Stimulated activated CD8-positive, alpha-beta memory T cell treated with anti-CD3 and anti-CD28 coated beads, Interleukin-7, amount 100 ng/mL, for 4 hours (primary cell): Measurements from ENCODE around the gene PDE6B.
A peak's percentile ranks its signal among the peaks of the same experiment; 100 is the strongest.
"Not testable (repeated sequence)": the region's sequence is repeated elsewhere in the genome, so short reads cannot be mapped to it uniquely, and the experiment has no call there.

ENCODE experiments used
- DNase-seq, 2 donors: peaks; one replicate each; pipeline ENCODE4 v3.0.0-alpha.2; 2020; ENCODE audit warnings: low read depth in 2 of 2

The PDE6B gene

GRCh38 chr4:656436-657337 lies 31.3 kb downstream of the PDE6B start:
- no peak for DNase-seq

DNA sequence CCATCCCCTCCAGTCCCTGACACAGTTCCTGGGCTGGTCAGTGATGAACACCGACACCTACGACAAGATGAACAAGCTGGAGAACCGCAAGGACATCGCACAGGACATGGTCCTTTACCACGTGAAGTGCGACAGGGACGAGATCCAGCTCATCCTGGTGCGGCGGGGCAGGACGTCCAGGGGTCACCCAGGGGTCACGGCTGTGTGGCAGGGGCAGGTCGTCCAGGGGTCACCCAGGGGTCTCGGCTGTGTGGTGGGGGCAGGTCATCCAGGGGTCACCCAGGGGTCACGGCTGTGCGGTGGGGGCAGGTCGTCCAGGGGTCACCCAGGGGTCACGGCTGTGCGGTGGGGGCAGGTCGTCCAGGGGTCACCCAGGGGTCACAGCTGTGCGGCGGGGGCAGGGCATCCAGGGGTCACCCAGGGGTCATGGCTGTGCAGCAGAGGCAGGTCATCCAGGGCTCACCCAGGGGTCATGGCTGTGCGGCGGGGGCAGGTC lies 32.0 kb downstream of the PDE6B start:
- DNase-seq = no peak

GRCh38 chr4:657834-658667 lies 32.7 kb downstream of the PDE6B start:
- DNase-seq = no peak

DNA sequence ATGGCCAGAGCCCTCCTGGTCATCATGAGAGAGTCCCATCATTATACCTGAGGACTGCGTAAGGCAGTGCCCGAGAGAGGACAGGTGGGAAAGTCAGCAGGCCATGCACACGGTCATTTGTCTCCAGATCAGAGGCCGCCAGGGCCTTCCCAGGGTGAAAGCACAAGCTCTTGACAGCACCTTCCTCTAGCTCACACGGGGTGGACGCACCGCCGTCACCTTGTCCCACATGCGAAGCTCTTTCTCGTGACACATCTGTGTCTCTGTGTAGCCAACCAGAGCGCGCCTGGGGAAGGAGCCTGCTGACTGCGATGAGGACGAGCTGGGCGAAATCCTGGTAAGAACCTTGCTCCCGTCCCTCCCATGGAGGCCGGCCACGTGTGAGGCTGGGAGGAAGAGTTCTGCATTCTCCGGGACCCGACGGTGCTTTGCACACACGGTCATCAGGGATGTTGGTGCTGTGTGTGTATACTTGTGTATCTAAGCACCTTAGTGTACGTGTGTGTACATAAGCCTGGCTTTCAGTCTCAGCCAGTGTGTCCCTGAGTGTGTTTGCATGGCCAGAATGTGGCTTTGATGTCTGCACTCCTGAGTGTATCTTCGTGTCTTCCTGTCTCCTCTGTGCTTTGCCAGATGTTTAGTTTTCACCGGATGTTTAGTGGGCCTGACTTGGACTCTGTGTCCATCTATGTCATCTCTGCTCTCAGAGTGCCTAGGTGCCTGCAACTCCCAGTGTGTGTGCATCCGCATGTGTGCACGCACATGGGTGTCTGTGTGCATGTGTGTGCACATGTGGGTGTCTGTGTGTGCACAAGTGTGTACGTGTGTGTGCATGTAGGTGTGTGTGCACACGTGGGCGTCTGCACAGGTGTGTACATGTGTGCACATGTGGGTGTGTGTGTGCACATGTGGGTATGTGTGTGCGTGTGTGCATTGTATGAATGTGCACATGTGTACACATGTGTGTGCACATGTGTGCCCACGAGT lies 33.6 kb downstream of the PDE6B start:
- no peak for DNase-seq

DNA sequence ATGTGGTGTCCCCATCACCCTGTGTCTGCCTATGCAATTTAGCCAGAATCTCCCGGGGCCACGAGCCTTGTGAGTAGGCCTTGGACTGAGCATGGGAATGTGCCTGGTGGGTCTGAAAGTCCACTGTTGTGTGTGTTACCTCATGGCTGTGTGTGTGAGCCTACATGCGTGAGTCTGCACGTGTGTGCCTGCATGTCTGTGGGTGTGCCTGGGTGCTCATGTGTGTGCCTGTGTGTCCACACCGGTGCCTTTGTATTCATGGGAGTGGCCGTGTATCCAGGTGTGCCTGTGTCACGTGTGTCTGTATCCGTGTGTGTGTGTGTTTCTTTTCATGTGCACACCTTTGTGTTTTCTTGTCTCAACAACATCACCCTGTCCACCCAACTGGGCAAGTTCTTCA lies 34.5 kb downstream of the PDE6B start:
- no peak for DNase-seq

DNA sequence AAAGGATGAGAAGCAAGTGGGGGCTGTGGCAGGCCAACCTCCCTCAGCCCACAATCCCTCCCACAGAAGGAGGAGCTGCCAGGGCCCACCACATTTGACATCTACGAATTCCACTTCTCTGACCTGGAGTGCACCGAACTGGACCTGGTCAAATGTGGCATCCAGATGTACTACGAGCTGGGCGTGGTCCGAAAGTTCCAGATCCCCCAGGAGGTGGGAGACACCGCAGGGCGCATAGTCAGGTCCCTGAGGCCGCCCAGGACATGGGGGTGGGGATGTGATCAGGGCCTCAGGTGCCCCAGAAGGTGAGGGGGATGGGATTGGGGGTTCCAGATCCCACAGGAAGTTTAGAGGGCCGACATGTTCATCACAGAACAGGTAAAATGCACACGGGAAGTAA lies 35.0 kb downstream of the PDE6B start:
- no peak for DNase-seq

DNA sequence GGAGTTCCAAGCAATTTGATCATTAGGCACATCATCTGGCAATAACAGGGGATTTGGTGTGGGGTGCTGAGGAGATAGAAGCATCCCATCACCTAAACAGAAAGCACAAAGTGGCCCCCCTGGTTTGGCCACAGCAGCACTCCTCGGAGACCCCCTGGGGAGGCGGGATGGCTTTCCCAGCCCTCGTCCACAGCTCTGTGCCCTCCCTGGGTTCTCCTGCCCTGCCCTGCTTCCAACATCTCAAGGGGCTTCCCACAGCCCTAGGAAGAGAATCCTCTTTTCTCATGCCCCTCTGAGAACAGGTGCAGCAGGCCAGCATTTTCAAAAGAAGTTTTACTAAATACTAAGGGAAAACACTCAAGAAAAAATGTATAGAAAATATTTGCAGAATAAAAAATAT lies 35.9 kb downstream of the PDE6B start:
- no peak for DNase-seq

DNA sequence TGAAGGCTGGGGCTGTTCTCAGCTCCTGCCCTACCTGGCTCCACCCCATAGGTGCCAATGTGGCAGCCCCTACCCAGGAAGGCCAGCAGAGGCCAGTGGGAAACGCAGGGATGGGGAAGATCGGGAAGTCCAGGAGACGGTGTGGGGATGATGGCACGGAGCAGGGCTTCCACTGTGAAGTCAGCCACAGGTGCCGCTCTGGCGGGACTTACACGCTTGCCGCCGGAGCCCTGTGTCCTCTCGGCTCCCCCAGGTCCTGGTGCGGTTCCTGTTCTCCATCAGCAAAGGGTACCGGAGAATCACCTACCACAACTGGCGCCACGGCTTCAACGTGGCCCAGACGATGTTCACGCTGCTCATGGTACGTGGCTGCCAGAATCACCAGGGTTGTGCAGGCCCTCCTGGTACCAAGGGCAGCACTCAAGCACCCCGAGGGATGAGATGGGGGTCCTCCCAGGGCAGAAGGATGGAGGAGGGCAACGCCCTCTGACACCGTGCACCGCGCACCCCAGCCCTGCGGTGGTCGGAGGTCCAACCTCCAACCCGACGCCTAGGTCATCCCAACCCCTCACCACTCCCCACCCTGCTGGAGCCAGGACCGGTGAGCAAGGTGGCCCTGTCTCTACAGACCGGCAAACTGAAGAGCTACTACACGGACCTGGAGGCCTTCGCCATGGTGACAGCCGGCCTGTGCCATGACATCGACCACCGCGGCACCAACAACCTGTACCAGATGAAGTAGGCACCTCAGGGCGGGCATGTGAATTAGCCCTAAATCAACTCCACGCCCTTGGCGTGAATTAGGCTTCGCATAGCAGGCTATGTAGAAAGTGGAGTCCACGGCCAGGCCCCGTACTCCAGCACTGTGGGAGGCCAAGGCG lies 36.7 kb downstream of the PDE6B start:
- DNase-seq = no peak

DNA sequence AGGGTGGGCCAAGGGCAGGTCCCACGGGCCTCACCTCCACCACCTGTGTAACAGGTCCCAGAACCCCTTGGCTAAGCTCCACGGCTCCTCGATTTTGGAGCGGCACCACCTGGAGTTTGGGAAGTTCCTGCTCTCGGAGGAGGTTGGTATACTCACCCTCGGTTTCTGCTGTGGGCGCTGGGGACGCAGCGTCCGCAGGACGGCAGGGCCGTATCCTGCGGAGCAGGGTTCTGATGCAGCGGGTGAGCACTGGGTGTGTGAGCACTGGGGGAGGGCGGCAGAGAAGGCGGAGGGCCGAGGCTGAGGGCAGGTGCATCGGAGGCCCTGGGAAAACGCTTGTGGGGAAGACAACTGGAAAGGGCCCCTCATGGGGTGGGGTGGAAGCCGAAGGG lies 37.7 kb downstream of the PDE6B start:
- DNase-seq = no peak

DNA sequence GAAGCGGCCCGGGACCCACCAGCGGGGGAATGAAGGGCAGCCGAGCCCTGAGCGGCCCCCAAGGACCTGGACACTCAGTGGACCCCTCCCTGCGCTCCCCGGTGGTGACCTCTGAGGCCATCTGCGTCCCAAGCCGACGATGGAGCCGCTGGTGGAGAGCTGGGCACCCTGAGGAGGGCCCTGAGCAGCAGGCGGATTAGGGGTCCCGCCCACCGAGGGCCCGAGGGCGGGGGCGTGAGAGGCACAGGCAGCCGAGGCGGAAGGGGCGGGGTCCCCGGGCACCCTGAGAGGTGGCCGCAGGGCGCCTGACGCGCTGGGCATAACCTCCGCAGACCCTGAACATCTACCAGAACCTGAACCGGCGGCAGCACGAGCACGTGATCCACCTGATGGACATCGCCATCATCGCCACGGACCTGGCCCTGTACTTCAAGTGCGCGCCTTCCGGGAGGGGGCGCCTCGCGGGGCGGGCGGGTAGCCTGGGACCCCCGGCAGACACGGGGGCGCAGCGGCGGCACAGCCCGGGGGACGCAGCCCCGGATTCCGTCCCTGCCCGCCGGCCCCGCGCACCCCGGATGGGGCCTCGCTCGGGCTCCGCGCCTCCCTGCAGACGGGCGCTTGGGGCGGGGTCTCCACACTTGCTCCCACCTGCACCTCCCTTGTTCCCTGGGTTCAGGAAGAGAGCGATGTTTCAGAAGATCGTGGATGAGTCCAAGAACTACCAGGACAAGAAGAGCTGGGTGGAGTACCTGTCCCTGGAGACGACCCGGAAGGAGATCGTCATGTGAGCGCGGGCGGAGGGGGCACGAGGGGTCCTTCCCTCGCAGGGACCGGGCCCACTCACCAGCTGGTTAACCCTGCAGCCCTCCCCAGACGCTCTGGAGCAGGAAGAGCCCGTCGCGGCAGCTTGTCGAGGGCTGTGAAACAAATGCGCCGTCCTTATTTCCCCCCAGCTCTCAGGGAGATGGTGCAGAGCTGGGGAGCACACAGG lies 38.4 kb downstream of the PDE6B start:
- peak; percentile 58 to 82 for DNase-seq

- DNase-seq = no peak
Measured at GRCh38 chr4:664713-665231, 39.4 kb downstream of the PDE6B start.

DNA sequence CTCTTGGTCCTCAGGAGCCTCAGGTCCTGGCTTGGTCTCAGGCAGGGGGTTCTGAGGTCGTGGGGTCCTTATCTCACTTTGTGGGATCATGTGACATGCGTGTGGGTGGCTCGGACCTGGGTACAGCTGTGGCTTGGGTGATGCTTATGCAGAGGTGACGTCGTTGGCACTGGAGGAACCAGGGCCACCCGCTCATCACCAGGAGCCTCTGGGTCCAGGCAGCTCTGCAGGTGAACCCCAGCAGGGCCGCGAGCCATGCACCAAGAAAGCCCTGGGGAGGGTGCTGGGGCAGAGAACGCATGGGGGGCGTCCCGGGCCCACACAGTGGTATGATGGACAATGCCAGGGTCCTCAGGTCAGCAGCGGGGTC lies 40.0 kb downstream of the PDE6B start:
- no peak for DNase-seq

- no peak for DNase-seq
Measured at GRCh38 chr4:665751-666435, 40.5 kb downstream of the PDE6B start.

- no peak for DNase-seq
Measured at GRCh38 chr4:666436-666810, 41.0 kb downstream of the PDE6B start.

DNA sequence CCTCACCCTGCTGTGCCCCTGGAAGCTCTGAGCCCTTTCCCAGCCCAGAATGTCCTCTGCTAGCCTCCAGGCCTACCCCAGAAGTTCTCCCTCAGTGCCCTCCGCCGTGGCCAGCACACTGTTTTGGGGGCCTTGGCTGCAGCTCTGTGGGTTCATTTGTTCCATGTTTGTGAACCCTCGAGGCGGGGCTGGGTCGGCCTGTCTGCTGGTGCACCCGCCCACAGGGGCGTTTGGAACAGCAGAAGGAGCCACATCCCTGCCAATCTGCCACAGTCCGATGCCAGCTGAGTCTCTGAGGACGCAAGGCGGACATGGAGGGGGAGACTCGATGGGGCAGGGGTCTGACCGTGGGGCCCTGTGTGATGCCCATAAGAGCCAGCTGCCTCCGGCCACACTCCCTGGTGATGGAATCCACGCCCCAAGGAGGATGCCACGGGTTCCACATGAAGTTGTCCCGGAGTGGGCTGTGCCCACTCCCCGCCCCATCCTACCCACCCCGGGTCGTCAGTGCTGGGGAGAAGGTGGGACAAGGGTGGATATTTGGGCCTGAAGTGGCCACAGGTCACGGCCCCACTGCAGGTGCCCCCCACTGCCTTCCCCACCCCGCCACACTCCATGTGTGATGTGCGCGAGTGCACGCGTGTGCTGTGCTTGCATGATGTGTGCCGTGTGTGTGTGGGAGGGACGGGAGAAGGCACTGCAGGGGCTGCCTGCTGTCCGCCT lies 41.6 kb downstream of the PDE6B start:
- no peak for DNase-seq

GRCh38 chr4:667545-667925 lies 42.2 kb downstream of the PDE6B start:
- no peak for DNase-seq

DNA sequence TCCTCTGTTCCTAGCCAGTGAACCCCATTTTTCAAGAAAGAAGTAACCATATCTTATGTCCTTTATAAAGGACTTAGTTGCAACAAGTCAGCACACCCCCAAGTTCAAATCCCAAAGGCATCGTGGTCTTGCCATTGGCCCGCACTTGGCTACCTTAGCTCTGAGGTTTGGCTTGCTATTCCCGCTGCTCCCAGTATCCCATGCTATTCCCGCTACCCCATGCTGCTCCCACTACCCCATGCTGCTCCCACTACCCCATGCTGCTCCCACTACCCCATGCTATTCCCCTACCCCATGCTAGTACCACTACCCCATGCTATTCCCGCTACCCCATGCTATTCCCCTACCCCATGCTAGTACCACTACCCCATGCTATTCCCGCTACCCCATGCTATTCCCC lies 42.8 kb downstream of the PDE6B start:
- DNase-seq = not testable (repeated sequence)
